ENCODE data around the gene ASXL1.

ASXL1 gene

DNA sequence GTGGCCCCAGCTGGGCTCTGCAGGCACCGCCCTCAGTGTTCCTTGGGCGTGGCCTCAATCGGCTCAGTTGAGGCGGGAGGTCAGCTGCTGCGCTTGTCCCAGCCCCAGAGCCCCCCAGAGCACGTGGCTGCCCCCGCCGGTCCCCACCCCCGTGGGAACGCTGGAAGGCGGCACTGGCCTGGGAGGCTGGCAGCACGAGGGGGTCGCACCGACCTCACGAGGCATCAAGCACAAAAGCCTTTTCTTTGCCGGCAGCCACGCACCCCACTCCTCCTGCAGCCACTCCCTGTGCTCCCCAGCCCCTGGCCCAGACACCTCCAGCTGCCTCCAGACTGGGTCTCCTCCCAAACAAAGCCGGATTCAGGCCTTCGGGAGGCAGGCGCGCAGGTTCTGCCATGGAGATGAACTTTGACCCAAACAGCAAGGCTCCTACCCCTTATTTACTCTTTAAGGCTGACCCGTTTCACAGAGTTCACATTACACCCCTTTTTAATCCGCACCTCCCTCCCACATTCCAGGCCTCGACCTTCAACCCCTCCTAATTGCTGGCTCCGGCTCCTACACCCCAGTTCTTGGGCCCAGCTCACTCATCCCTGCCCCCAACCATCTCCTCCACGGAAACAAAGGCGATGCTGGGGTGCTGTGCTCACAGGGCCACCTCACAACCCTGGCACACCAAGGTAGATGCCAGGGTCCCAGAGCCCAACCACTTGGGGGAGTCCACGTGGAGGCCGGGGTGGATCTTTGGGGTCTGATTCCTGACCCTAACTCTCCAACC is 115.3 kb downstream of the ASXL1 start:
- TF ChIP-seq, protein P1, sequence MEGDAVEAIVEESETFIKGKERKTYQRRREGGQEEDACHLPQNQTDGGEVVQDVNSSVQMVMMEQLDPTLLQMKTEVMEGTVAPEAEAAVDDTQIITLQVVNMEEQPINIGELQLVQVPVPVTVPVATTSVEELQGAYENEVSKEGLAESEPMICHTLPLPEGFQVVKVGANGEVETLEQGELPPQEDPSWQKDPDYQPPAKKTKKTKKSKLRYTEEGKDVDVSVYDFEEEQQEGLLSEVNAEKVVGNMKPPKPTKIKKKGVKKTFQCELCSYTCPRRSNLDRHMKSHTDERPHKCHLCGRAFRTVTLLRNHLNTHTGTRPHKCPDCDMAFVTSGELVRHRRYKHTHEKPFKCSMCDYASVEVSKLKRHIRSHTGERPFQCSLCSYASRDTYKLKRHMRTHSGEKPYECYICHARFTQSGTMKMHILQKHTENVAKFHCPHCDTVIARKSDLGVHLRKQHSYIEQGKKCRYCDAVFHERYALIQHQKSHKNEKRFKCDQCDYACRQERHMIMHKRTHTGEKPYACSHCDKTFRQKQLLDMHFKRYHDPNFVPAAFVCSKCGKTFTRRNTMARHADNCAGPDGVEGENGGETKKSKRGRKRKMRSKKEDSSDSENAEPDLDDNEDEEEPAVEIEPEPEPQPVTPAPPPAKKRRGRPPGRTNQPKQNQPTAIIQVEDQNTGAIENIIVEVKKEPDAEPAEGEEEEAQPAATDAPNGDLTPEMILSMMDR (IDR thresholded peaks at IDR 0.05; ENCODE audit: low read depth, low read length), result no peak
- DNase-seq (ENCODE audit: extremely low read depth, low read depth), result no peak

DNA sequence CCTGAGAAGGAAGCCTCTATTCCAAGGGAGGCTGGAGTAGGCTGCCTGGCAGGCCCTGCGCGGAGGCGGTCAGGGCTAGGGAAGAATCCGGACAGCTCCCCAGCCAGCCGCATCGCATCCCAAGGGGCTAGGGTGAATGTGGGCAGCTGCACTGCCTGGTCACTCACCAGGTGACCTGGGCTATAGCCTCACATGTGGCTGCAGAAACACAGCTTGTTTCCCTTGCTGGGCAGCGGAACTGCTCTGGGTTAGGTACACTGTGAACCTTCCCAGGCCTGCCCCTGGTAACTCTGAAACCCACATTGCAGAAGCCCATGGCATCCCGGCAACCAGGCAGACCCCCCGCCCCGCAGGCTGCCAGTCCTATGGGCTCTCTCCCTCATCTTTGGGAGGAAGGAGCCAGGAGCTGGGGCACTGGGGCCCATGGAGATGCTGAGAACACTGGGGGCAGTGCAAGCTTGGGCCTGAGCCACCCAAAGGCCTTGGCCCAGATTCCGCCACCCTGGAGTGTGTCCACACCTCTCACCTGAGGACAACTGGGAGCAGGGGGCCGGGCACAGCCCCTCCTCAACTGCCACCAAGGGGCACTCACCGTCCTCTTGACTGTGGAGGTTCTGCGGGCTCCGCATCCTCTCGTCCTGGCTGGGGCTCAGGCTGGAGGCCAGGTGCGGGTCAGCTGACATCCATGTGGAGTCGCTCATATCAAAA is 116.0 kb downstream of the ASXL1 start:
- TF ChIP-seq, protein P1 (IDR thresholded peaks at IDR 0.05; ENCODE audit: low read depth, low read length), result no peak
- no peak for DNase-seq (ENCODE audit: extremely low read depth, low read depth)

DNA sequence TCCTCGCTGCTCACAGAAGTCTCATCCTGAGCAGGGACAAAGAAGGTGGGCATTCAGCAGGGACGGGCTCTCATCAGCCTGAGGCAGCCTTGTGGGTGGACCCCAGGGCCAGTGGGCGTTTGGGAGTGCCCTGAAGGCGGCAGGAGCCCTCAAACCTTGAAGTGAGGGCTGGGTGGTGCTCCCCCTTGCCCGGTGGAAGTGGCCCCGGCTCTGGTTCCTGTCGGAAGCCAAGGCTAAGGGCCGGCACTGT is 116.5 kb downstream of the ASXL1 start:
- TF ChIP-seq, protein P1 (IDR thresholded peaks at IDR 0.05; ENCODE audit: low read depth, low read length), result no peak
- DNase-seq (ENCODE audit: extremely low read depth, low read depth), result no peak

DNA sequence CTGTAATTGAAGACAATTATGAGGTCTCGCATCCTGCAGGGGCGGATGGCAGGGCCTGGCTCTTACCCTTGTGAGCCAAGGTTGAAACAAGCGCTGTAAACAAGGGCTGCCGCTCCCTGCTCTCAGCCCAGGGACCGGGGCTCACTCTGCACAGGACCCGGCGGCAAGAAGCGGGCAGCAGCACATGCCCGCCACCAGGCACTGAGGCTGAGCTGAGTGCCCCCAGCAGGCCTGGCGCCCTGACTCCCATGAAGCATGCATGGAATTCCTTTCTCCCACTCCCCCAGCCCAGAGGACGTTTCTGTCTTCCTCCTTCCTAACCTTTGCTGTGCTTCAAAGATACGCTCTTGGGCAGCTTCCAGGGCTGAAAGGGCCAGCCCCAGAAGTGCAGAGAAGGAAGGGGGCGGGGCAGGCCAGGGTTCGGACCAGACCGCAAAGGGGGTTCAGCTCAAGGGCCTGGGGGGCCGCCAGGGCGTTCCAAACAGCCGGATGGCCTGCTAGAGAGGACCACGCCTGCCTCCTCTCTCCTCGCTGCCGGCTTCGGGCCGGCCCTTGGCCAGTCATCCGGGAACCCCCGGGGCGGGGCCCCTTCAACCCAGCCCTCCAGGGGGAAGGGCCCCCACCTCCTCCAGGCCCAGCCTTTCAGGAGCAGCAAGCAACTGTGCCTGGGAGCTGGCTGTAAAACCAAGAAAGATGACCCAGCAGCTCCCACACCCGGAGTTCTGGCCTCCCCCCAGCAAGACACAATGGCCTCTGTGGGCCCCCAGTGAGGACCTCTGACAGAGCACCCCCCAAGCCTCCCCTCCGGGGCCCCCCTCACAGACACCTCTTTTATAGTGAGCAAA is 117.1 kb downstream of the ASXL1 start:
- DNase-seq (ENCODE audit: extremely low read depth, low read depth), result peak; percentile 86
- TF ChIP-seq, protein P1 (IDR thresholded peaks at IDR 0.05; ENCODE audit: low read depth, low read length), result no peak; the same call in 1 of the 2 replicates

DNA sequence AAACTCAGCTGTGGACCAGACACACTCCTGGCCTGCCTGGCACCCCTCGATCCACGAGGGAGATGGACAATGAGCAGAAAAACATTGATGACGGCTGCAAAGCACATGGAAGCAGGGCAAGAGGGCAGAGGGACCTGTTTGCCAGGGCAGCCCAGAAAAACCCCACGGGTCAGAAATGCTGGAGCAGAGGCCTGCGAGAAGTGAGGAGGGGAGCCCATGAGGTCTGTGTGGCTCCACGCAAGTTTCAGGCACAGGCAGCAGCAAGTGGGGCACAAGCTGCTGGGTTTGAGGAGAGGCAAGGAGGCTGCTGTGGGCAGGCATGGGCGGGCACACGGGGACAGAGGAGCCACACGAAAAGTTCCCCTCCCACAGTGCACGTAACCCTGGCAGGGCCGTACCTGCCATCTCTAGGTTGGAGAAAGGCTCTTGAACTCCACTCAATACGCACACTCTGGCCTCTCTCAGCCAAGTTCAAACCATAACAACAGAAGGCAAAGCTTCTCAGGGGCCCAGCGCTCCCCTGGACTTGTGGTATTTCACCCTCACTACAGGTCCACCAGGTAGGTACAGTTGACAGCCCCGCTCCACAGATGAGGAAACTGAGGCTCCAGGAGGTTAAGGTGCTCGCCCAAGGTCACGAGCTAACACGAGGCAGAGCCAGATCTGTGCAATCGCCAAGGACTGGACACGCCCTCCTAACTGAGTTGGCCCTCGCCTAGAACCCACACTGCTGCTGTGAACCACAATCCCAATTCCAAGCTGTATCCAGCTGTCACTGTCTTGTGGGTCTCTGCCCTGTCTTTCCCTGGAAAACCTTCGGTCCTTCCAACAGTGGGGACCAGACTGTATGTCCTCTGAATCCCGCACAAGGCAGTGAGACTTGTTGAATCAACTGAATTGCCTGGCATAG is 118.8 kb downstream of the ASXL1 start:
- DNase-seq (ENCODE audit: extremely low read depth, low read depth), result no peak
- TF ChIP-seq, protein P1 (IDR thresholded peaks at IDR 0.05; ENCODE audit: low read depth, low read length), result no peak

DNA sequence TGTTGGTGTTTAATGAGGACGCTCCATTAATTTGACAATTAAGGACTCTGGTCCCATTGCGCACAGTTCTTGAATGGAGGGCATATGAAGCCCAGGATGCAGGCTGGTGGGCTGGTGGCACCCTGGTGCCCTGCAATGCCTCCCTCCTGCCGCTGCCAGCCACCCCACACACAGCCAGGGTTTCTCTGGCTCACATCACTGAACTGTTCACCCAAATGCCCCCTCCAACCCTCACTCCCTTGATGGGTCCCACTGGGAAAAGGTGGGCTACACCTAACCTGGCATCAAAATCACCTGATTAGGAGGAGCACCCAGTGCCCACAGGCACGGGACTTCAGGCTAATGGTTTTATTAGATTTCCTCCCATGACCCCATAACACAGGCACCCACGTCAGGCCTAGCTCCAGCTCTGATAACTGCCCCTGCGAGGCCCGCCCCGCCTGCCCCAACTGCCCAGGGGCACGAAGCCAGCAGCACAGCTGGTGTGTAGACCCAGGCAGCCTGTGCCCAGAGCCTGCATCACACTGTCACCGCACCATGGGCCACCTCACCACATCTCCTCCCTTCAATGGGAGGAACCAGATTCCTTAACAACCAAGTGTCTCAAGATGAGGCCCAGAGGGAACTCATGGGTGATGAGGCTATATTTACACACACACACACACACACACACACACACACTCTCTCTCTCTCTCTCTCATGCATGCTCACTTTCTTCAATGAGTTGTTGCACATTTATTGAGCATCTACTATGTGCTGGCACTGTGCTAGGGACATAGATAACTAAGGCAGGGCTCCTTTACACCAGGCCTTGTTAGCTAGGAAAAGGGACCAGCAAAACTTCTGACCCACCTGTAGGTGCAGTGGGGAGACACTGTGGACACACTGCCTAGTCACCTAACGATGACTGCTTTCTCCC is 119.7 kb downstream of the ASXL1 start:
- TF ChIP-seq, protein P1 (IDR thresholded peaks at IDR 0.05; ENCODE audit: low read depth, low read length), result no peak
- no peak for DNase-seq (ENCODE audit: extremely low read depth, low read depth)

Measured in AG09319 (cell line).